Neuronal stem cell (in vitro differentiated cells): ENCODE results near the gene FCHSD2.

Experiments
- DNase-seq: peaks from one replicate; pipeline ENCODE4 v3.0.0-alpha.2; 2013; ENCODE audit warnings: low spot score
- H2AFZ ChIP-seq: one replicate; pipeline ENCODE4 v1.6.1; 2013; ENCODE audit warnings: mild to moderate bottlenecking, low read length, inconsistent platforms
- H2AK5ac ChIP-seq: 2 replicates; pipeline ENCODE4 v1.6.1; 2013; ENCODE audit warnings: low read depth, mild to moderate bottlenecking, inconsistent platforms, low read length, moderate library complexity, mixed read lengths
- H2BK120ac ChIP-seq: 2 replicates; pipeline ENCODE4 v1.6.1; 2013; ENCODE audit warnings: low read depth, mild to moderate bottlenecking, inconsistent platforms, low read length, moderate library complexity, mixed read lengths
- H2BK12ac ChIP-seq: one replicate; pipeline ENCODE4 v1.6.1; 2013; ENCODE audit warnings: low read length, inconsistent platforms
- H2BK15ac ChIP-seq: 2 replicates; pipeline ENCODE4 v1.6.1; 2013; ENCODE audit warnings: mild to moderate bottlenecking, low read length, inconsistent platforms, mixed read lengths
- H2BK5ac ChIP-seq: one replicate; pipeline ENCODE4 v1.6.1; 2013; ENCODE audit warnings: inconsistent platforms, mild to moderate bottlenecking, low read length, moderate library complexity
- H3K14ac ChIP-seq: one replicate; pipeline ENCODE4 v1.6.1; 2013; ENCODE audit warnings: low read length, inconsistent platforms
- H3K18ac ChIP-seq: 2 replicates; pipeline ENCODE4 v1.6.1; 2013; ENCODE audit warnings: low read length, inconsistent platforms
- H3K23ac ChIP-seq: 2 replicates; pipeline ENCODE4 v1.6.1; 2013; ENCODE audit warnings: low read depth, mild to moderate bottlenecking, mixed read lengths, low read length, inconsistent platforms; ENCODE audit not compliant: poor library complexity
- H3K27ac ChIP-seq: replicated peaks from 3 replicates; pipeline ENCODE4 v1.5.1; 2013; ENCODE audit warnings: low read length, inconsistent platforms
- H3K27me3 ChIP-seq, 3 experiments: 2 replicates each; pipeline ENCODE4 v1.6.1; 2013; ENCODE audit warnings: low read length in 3 of 3, mild to moderate bottlenecking in 2 of 3, inconsistent platforms in 1 of 3, low read depth in 1 of 3, mixed read lengths in 1 of 3, moderate library complexity in 1 of 3; ENCODE audit not compliant: control insufficient read depth in 3 of 3, insufficient read depth in 3 of 3
- H3K36me3 ChIP-seq, 2 donors: replicated peaks in 1 of 2; 2 replicates each; pipeline ENCODE4 v1.6.1; 2013; ENCODE audit warnings: low read length in 2 of 2; ENCODE audit not compliant: control insufficient read depth in 2 of 2, insufficient read depth in 2 of 2
- H3K4ac ChIP-seq: 2 replicates; pipeline ENCODE4 v1.6.1; 2013; ENCODE audit warnings: inconsistent platforms, mild to moderate bottlenecking, low read length, moderate library complexity
- H3K4me1 ChIP-seq, 2 donors: 1 replicate in 1 of 2; 2 replicates in 1 of 2; pipeline ENCODE4 v1.6.1; 2013; ENCODE audit warnings: low read length in 2 of 2, low read depth in 1 of 2; ENCODE audit not compliant: control insufficient read depth in 2 of 2, insufficient read depth in 1 of 2
- H3K4me2 ChIP-seq: one replicate; pipeline ENCODE4 v1.6.1; 2013; ENCODE audit warnings: mild to moderate bottlenecking, low read length, inconsistent platforms; ENCODE audit not compliant: insufficient read depth, poor library complexity, severe bottlenecking
- H3K4me3 ChIP-seq, 2 donors: 2 replicates each; pipeline ENCODE4 v1.5.1; 2013; ENCODE audit warnings: low read length in 2 of 2, mild to moderate bottlenecking in 2 of 2, inconsistent platforms in 1 of 2, moderate library complexity in 1 of 2
- H3K79me1 ChIP-seq: one replicate; pipeline ENCODE4 v1.6.1; 2013; ENCODE audit warnings: low read depth, mild to moderate bottlenecking, inconsistent platforms, low read length, moderate library complexity
- H3K9ac ChIP-seq: one replicate; pipeline ENCODE4 v1.6.1; 2013; ENCODE audit warnings: mild to moderate bottlenecking, low read depth, low read length, inconsistent platforms; ENCODE audit not compliant: poor library complexity
- H3K9me3 ChIP-seq, 2 donors: replicated peaks in 1 of 2; 2 replicates each; pipeline versions ENCODE3 to v1.6.1; 2013; ENCODE audit warnings: low read length in 2 of 2, mild to moderate bottlenecking in 2 of 2, inconsistent platforms in 1 of 2, low read depth in 1 of 2, mixed read lengths in 1 of 2, moderate library complexity in 1 of 2; ENCODE audit not compliant: control insufficient read depth in 2 of 2, insufficient read depth in 1 of 2
- H4K8ac ChIP-seq: one replicate; pipeline ENCODE4 v1.6.1; 2013; ENCODE audit warnings: low read depth, mild to moderate bottlenecking, inconsistent platforms, low read length, moderate library complexity
- H4K91ac ChIP-seq: one replicate; pipeline ENCODE4 v1.6.1; 2013; ENCODE audit warnings: low read length, low read depth, mild to moderate bottlenecking, inconsistent platforms; ENCODE audit not compliant: poor library complexity
- WGBS, 2 donors: extraction: QIAGEN DNeasy Blood & Tissue Kit; methylation state at CpG; one replicate each; pipeline ENCODE4 v1.1.7; 2013; ENCODE audit warnings: missing lambda C conversion rate in 2 of 2, mixed read lengths in 1 of 2; ENCODE audit not compliant: insufficient read length in 2 of 2, insufficient replicate concordance in 1 of 2; ENCODE audit errors: extremely low coverage in 2 of 2; 5-methylcytosine and 5-hydroxymethylcytosine counted together

Gene FCHSD2

DNA sequence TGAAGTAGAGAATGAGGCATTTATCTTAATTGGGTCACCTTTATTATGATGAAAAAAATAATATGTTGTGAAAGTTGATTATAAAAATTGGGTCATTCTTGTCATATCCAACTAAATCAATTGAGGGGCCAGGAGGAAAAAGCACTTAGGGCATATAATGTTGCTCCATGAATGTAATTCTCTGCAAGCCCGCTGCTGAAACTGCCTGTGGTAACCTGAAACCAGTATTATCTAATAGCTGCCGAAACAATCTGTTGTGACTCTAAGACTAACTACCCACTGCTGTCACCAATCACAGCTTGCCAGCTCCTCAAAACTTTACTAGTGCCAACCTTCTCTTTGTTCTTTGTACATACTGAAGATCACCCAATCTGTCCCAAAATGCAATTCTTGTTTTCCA, 212.1 kb downstream of the FCHSD2 start:
- H3K27ac ChIP-seq: no peak overlapping the region
- WGBS, 2 donors: no CpG with 5 or more reads among the region's 2 CpGs

DNA sequence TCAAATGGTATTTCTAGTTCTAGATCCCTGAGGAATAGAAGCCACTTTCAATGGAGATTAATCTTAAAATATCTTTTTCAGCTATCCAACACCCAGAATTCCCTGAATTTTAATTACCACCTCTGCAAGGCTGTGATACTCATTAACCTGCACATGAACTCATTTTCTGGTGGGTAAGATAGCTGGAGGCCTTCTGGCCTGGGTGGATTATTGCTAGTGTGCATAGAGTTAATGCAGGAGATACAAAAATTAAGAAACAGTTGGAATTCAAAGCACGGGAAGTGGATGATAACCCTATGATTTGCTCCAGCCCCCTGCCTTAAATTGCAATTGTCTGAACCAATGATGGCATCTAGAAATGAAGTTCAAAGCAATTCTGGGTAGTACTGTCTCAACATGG, 212.9 kb downstream of the FCHSD2 start:
- Histone ChIP-seq H3K4me2 (no peak overlapping the region), H3K14ac (no peak overlapping the region), H2BK120ac (no peak overlapping the region), H3K23ac (no peak overlapping the region), H2AFZ (no peak overlapping the region), H2BK5ac (no peak overlapping the region), H3K9ac (no peak overlapping the region), H3K27me3 (no peaks in the 10 kb centered on the region), H4K91ac (no peak overlapping the region), H2BK15ac (no peak overlapping the region), H3K18ac (no peak overlapping the region), H3K9me3 (no peaks in the 10 kb centered on the region), H3K4me1 (no peaks in the 10 kb centered on the region), H3K79me1 (no peaks in the 10 kb centered on the region), H3K36me3 (peaks cover 0 to 2% of the 10 kb centered on the region in 2 donors), H3K4me3 (no peak overlapping the region), H2AK5ac (no peak overlapping the region), H2BK12ac (no peak overlapping the region), H3K4ac (no peak overlapping the region), H3K27ac (no peak overlapping the region), H4K8ac (no peak overlapping the region)
- DNase-seq: no peak
- whole genome bisulfite sequencing, 2 donors: no CpG with 5 or more reads among the region's 1 CpG

More for the DNA sequence above, 212.1 kb downstream of the FCHSD2 start:
- Histone ChIP-seq H3K36me3 (peaks cover 0 to 2% of the 10 kb centered on the region in 2 donors), H3K23ac (no peak overlapping the region), H3K14ac (no peak overlapping the region), H2BK5ac (no peak overlapping the region), H2BK120ac (no peak overlapping the region), H4K91ac (no peak overlapping the region), H2BK12ac (no peak overlapping the region), H2AFZ (no peak overlapping the region), H2AK5ac (no peak overlapping the region), H2BK15ac (no peak overlapping the region), H3K9ac (no peak overlapping the region), H3K4me2 (no peak overlapping the region), H3K4me3 (no peak overlapping the region), H3K79me1 (no peaks in the 10 kb centered on the region), H3K4ac (no peak overlapping the region), H3K18ac (no peak overlapping the region), H4K8ac (no peak overlapping the region), H3K4me1 (no peaks in the 10 kb centered on the region), H3K9me3 (no peaks in the 10 kb centered on the region), H3K27me3 (no peaks in the 10 kb centered on the region)
- no peak for DNase-seq

DNA sequence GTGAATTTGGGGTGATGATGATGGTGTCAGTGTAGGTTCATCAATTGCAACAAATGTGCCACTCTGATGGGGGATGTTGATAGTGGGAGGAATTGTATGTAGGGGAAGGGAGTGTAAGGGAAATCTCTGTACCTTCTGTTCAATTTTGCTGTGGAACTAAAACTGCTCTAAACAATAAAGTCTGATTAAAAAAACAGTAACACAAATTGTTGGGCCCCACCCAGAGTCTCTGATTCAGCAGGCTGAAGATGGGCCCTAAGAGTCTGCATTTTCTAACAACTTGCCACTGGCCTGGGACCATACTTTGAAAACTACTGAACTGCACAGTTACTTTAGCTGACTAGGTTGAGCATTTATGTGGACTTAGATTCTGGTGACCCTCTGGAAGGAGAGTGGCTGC, 214.7 kb downstream of the FCHSD2 start:
- Histone ChIP-seq H3K79me1 (no peaks in the 10 kb centered on the region), H2AFZ (no peak overlapping the region), H4K8ac (no peak overlapping the region), H2BK5ac (no peak overlapping the region), H2BK15ac (no peak overlapping the region), H3K27me3 (no peaks in the 10 kb centered on the region), H3K9ac (no peak overlapping the region), H3K9me3 (no peaks in the 10 kb centered on the region), H2AK5ac (no peak overlapping the region), H3K18ac (no peak overlapping the region), H3K4me1 (no peaks in the 10 kb centered on the region), H3K23ac (no peak overlapping the region), H3K14ac (no peak overlapping the region), H2BK120ac (no peak overlapping the region), H3K4me2 (no peak overlapping the region), H2BK12ac (no peak overlapping the region), H3K36me3 (peaks cover 0 to 2% of the 10 kb centered on the region in 2 donors), H3K4me3 (no peak overlapping the region), H3K27ac (no peak overlapping the region), H3K4ac (no peak overlapping the region), H4K91ac (no peak overlapping the region)
- DNase-seq: no peak

DNA sequence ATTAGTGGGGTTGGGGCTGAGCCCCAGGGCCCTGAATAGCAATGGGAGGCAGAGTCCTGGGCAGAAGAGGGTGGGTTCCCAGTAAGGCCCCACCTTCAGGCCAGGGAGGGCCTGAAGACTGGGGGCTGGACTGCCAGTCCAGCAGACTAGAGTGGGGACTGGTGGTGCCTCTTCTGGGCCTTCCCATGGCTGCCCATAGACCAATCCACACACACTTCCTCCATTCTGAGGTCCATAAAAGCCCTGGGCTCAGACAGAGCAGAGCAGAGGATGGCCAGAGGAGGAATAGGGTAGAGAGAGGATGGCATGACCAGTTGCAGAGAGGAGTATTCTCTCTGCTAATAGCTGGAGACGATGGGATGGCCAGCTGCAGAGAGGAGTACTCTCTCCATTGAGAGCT, 216.0 kb downstream of the FCHSD2 start:
- Histone ChIP-seq H3K9me3 (no peaks in the 10 kb centered on the region), H4K8ac (no peak overlapping the region), H3K36me3 (peaks cover 0 to 2% of the 10 kb centered on the region in 2 donors), H3K79me1 (no peaks in the 10 kb centered on the region), H3K9ac (no peak overlapping the region), H3K27me3 (no peaks in the 10 kb centered on the region), H2BK5ac (no peak overlapping the region), H3K4me2 (no peak overlapping the region), H3K4me1 (no peaks in the 10 kb centered on the region), H3K4me3 (no peak overlapping the region), H2AFZ (no peak overlapping the region), H2AK5ac (no peak overlapping the region), H3K4ac (no peak overlapping the region), H2BK120ac (no peak overlapping the region), H3K14ac (no peak overlapping the region), H4K91ac (no peak overlapping the region), H2BK15ac (no peak overlapping the region), H3K18ac (no peak overlapping the region), H3K27ac (no peak overlapping the region), H2BK12ac (no peak overlapping the region), H3K23ac (peak overlapping the region; percentile 55)
- no peak for DNase-seq
- no CpG with 5 or more reads among the region's 1 CpG for WGBS, 2 donors
